NB4 (cell line): ENCODE data around the gene ACTR8.

Source experiments
- CTCF ChIP-seq: IDR thresholded peaks from one replicate; pipeline ENCODE4 v1.5.1; 2012; ENCODE audit warnings: low read depth, low read length
- MAX ChIP-seq: IDR thresholded peaks from 2 replicates; pipeline ENCODE4 v1.6.1; 2011; ENCODE audit warnings: low read depth, low read length
- MYC ChIP-seq: IDR thresholded peaks from 2 replicates; pipeline ENCODE4 v1.6.1; 2011; ENCODE audit warnings: low read depth, low read length
- POLR2A ChIP-seq: IDR thresholded peaks from 2 replicates; pipeline ENCODE4 v1.6.1; 2011; ENCODE audit warnings: mild to moderate bottlenecking; ENCODE audit not compliant: insufficient read length; ENCODE audit errors: extremely low read depth

- TF ChIP-seq CTCF: no peak
- TF ChIP-seq POLR2A: no peak
- no peak for TF ChIP-seq MAX
- no peak for TF ChIP-seq MYC
Measured at GRCh38 chr3:53865732-53866499, 16.0 kb downstream of the ACTR8 start.
